Heart left ventricle (tissue), 13 donors: ENCODE results near the gene GNL3.
A peak's percentile ranks its signal among the peaks of the same experiment; 100 is the strongest.

Experiments
- POLR2A ChIP-seq, 2 donors: fragments of 450-650 bp; IDR thresholded peaks; one replicate each; pipeline ENCODE4 v1.6.1; 2017; ENCODE audit warnings: antibody characterized with exemption in 2 of 2, mild to moderate bottlenecking in 2 of 2, moderate library complexity in 2 of 2
- TF ChIP-seq, protein P1 (sequence below), 12 donors: fragments of 200-600 bp; sonication (generic) in 4 of 12; IDR thresholded peaks; one replicate each; pipeline versions ENCODE4 v1.5.0 to v1.8.0; 2018 to 2022; ENCODE audit warnings: antibody characterized with exemption in 12 of 12, mild to moderate bottlenecking in 5 of 12
- donor health status: ischemic (EF 13 %, LVEDD 7.1; RV severe dilation, severe dysfunction).
- donor health status: DM: no; HTN: yes; CAD: no.
- donor health status: DM: no; HTN: no; CAD: no.
- donor health status: ischemic (EF 25% LVEDD 6.9; RV normal size, moderate dysfunction).
- donor health status: ischemic (EF 25% LVEDD 5.7; RV mildly dilated, moderate dysfunction).
- donor health status: ischemic (EF 35%, LVEDD 5.7; RV mildly dilated, moderate dysfunction).
- donor health status: nonischemic (EF 11% LVEDD 7.7; RV severe dilation, severe dysfunction).
- donor health status: DM: yes; HTN: yes; CAD: no.
- donor health status: PGD.
- donor health status: ischemic (EF 29% LVEDD 5.4; RV normal size, mild dysfunction).
- donor health status: nonischemic (EF 23%, LVEDD 6.1; RV moderate dilation, normal function).

DNA sequence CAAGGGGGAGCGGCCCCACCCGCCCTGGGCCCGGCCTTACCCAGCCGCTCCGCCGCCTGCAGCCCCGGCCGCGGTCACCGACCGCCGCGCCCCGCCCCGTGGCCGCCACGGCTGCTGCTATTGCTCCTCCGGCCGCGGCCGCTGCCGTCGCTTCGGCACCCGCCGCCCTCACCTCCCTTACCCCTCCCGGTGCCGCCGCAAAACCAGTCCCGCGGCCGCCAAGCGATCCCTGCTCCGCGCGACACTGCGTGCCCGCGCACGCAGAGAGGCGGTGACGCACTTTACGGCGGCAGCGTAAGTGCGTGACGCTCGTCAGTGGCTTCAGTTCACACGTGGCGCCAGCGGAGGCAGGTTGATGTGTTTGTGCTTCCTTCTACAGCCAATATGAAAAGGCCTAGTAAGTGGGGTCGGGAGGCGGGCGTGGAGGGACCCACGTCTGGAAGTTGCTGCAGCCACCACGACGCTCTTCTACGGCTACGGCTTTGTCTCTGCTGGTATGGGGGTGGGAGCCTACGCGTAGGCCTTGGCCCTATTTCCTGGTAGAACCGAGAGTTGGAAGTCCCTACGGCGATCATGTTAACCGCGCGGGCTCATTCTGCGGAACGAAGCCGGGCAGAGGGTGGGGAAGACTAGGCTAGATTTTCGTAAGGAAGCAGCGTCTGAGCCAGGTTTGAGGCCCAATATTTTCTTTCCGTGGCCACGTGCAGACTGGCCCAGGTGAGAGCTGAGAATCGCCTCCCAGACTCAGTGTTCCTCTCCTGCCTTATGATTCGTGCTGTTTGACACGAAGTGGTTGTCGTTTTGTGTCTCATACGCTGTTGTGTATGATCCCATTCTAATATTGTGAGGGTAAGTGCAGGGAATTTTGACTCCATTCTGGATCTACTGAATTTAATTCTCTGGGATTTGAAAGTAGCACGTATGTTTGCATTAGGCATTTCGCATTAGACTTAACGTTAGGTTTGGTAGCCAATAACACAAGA lies at the start of gene GNL3, which contains the start of gene PBRM1:
- TF ChIP-seq, protein P1, sequence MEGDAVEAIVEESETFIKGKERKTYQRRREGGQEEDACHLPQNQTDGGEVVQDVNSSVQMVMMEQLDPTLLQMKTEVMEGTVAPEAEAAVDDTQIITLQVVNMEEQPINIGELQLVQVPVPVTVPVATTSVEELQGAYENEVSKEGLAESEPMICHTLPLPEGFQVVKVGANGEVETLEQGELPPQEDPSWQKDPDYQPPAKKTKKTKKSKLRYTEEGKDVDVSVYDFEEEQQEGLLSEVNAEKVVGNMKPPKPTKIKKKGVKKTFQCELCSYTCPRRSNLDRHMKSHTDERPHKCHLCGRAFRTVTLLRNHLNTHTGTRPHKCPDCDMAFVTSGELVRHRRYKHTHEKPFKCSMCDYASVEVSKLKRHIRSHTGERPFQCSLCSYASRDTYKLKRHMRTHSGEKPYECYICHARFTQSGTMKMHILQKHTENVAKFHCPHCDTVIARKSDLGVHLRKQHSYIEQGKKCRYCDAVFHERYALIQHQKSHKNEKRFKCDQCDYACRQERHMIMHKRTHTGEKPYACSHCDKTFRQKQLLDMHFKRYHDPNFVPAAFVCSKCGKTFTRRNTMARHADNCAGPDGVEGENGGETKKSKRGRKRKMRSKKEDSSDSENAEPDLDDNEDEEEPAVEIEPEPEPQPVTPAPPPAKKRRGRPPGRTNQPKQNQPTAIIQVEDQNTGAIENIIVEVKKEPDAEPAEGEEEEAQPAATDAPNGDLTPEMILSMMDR (IDR thresholded peaks at IDR 0.05) = no peak
- TF ChIP-seq POLR2A (IDR thresholded peaks at IDR 0.05) = peak in 1 of 2 donors; percentile 87
